CD14-positive monocyte (primary cell): Measurements from ENCODE around the gene EDIL3. TPM values are rescaled to one million over a fixed set of nuclear protein-coding genes. Genes with fewer than 3 reads are reported as not detected.

Experiments
- DNase-seq, 3 donors: peaks; one replicate each; pipeline ENCODE4 v3.0.0-alpha.2; 2011 to 2022
- H2AFZ ChIP-seq: 2 replicates; pipeline ENCODE4 v1.6.0; 2012; ENCODE audit warnings: mild to moderate bottlenecking, low read depth, low read length, inconsistent platforms; ENCODE audit not compliant: insufficient read depth, poor library complexity, severe bottlenecking
- H3K27ac ChIP-seq, 2 donors: 1 replicate in 1 of 2; 2 replicates in 1 of 2; pipeline ENCODE4 v1.5.1; 2012 to 2013; ENCODE audit warnings: low read length in 2 of 2, control low read depth in 1 of 2, inconsistent platforms in 1 of 2, low read depth in 1 of 2, mild to moderate bottlenecking in 1 of 2
- H3K27me3 ChIP-seq, 2 donors: one replicate each; pipeline versions ENCODE4 v1.6.0 to v1.6.1; 2011 to 2013; ENCODE audit warnings: low read length in 2 of 2; ENCODE audit not compliant: control insufficient read depth in 2 of 2, insufficient read depth in 2 of 2
- H3K36me3 ChIP-seq, 2 donors: replicated peaks in 1 of 2; 1 replicate in 1 of 2; 2 replicates in 1 of 2; pipeline versions ENCODE4 v1.5.1 to v1.6.1; 2012 to 2013; ENCODE audit warnings: low read length in 2 of 2, control low read depth in 1 of 2, inconsistent platforms in 1 of 2, mild to moderate bottlenecking in 1 of 2; ENCODE audit not compliant: insufficient read depth in 2 of 2, control insufficient read depth in 1 of 2
- H3K4me1 ChIP-seq, 2 donors: 1 replicate in 1 of 2; 2 replicates in 1 of 2; pipeline versions ENCODE4 v1.5.1 to v1.6.1; 2012 to 2013; ENCODE audit warnings: low read length in 2 of 2, control low read depth in 1 of 2, inconsistent platforms in 1 of 2, mild to moderate bottlenecking in 1 of 2, moderate library complexity in 1 of 2; ENCODE audit not compliant: insufficient read depth in 2 of 2, control insufficient read depth in 1 of 2
- H3K4me2 ChIP-seq: replicated peaks from 2 replicates; pipeline ENCODE3; 2012; ENCODE audit warnings: low read length, moderate library complexity, mild to moderate bottlenecking; ENCODE audit not compliant: poor library complexity, severe bottlenecking; ENCODE audit errors: extremely low read depth
- H3K4me3 ChIP-seq, 3 experiments: fragments of 200-600 bp in 1 of 3; sonication (generic) in 1 of 3; replicated peaks in 1 of 3; 1 replicate in 2 of 3; 2 replicates in 1 of 3; pipeline ENCODE4 v1.5.1; 2011 to 2013; ENCODE audit warnings: low read length in 3 of 3, mild to moderate bottlenecking in 3 of 3, control low read depth in 2 of 3, low read depth in 2 of 3, inconsistent platforms in 1 of 3, moderate library complexity in 1 of 3
- H3K79me2 ChIP-seq: 2 replicates; pipeline ENCODE4 v1.6.0; 2012; ENCODE audit warnings: mild to moderate bottlenecking, control low read depth, inconsistent platforms, low read length, moderate library complexity; ENCODE audit not compliant: insufficient read depth
- H3K9ac ChIP-seq: 2 replicates; pipeline ENCODE4 v1.6.0; 2017; ENCODE audit warnings: low read length, mild to moderate bottlenecking; ENCODE audit not compliant: insufficient read depth, poor library complexity, severe bottlenecking
- H3K9me3 ChIP-seq, 2 donors: replicated peaks in 1 of 2; 1 replicate in 1 of 2; 2 replicates in 1 of 2; pipeline versions ENCODE4 v1.5.1 to v1.6.1; 2012 to 2013; ENCODE audit warnings: low read length in 2 of 2, control low read depth in 1 of 2; ENCODE audit not compliant: control insufficient read depth in 1 of 2, insufficient read depth in 1 of 2
- H4K20me1 ChIP-seq: 2 replicates; pipeline ENCODE4 v1.6.0; 2012; ENCODE audit warnings: mild to moderate bottlenecking, low read length, control low read depth, moderate library complexity; ENCODE audit not compliant: insufficient read depth
- H3K27ac Mint-ChIP-seq, 7 donors: one replicate each; pipeline ENCODE4 v1.8.0; 2020; ENCODE audit warnings: mild to moderate bottlenecking in 7 of 7, mixed read lengths in 7 of 7, moderate library complexity in 6 of 7, inconsistent platforms in 2 of 7
- H3K27me3 Mint-ChIP-seq, 3 donors: one replicate each; pipeline ENCODE4 v1.8.0; 2021 to 2022; ENCODE audit warnings: low read depth in 3 of 3, mild to moderate bottlenecking in 3 of 3, mixed read lengths in 3 of 3, moderate library complexity in 3 of 3, inconsistent platforms in 1 of 3
- H3K36me3 Mint-ChIP-seq, 2 donors: one replicate each; pipeline ENCODE4 v1.8.0; 2020; ENCODE audit warnings: mixed read lengths in 2 of 2, inconsistent platforms in 1 of 2, mild to moderate bottlenecking in 1 of 2
- H3K4me1 Mint-ChIP-seq: one replicate; pipeline ENCODE4 v1.8.0; 2020; ENCODE audit warnings: mild to moderate bottlenecking, mixed read lengths
- H3K4me3 Mint-ChIP-seq, 2 donors: one replicate each; pipeline ENCODE4 v1.8.0; 2020; ENCODE audit warnings: mild to moderate bottlenecking in 2 of 2, mixed read lengths in 2 of 2, moderate library complexity in 1 of 2
- H3K9me3 Mint-ChIP-seq, 7 donors: one replicate each; pipeline ENCODE4 v1.8.0; 2020 to 2022; ENCODE audit warnings: mixed read lengths in 7 of 7, mild to moderate bottlenecking in 6 of 7, moderate library complexity in 6 of 7, inconsistent platforms in 2 of 7
- WGBS: methylation state at CpG from one replicate; pipeline ENCODE4 v1.1.5; 2013; ENCODE audit warnings: missing lambda C conversion rate; ENCODE audit not compliant: insufficient coverage; 5-methylcytosine and 5-hydroxymethylcytosine counted together
- intact Hi-C, 2 donors: fragments of 100-400 bp; cut with micrococcal nuclease; formaldehyde crosslinking; loops; one replicate each; pipeline versions ENCODE4 v1.15.0 to v1.15.1; 2023
- polyA plus RNA-seq, 3 donors: library from polyadenylated mRNA; depleted of rRNA in 1 of 3; unstranded in 2 of 3; stranded (reverse) in 1 of 3; fragments of 300-500 nt in 2 of 3; fragments of >200 nt in 1 of 3; fragmentation: Illumina TruSeq in 2 of 3; gene quantifications; 1 replicate in 2 of 3; 2 replicates in 1 of 3; pipeline ENCODE4 v1.2.3, GENCODE V29; 2012 to 2021
- TF ChIP-seq, protein P1 (sequence below): fragments of 200-600 bp; IDR thresholded peaks from one replicate; pipeline ENCODE4 v1.8.0; 2022; ENCODE audit warnings: antibody characterized with exemption, mild to moderate bottlenecking

EDIL3 gene
- polyA plus RNA-seq, 3 donors, result 0.09 TPM; not detected in 2

DNA sequence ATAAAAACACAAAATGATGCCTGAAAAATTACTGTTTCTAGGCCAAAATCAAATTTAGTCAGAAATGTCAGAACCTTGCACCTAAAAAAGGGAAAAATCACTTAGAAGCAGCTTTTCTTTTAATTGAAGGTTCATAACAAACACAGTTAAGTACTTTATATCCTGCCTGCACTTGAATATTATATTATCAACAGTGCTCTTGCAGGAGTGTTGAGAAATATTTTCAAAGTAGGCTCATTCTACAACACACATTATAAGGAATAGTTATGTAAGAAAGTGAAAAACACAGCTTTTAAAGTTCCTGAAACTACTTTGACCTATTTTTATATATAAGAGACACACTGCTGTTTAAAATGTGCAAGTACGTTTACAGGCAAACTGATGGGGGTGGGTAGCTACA is 8.3 kb downstream of the EDIL3 start:
- intact Hi-C loops, result no loop called here
- Mint-ChIP-seq H3K9me3 (peaks cover 0 to 7% (median 0%) of the 10 kb centered on the region in 7 donors), H3K4me1 (no peaks in the 10 kb centered on the region), H3K4me3 (no peak overlapping the region), H3K27ac (no peak overlapping the region), H3K36me3 (no peaks in the 10 kb centered on the region), H3K27me3 (peaks cover 6 to 13% (median 13%) of the 10 kb centered on the region in 3 donors)
- H3K4me2 ChIP-seq, result no peak overlapping the region
- WGBS, result no CpG with 5 or more reads among the region's 1 CpG
- no peak overlapping the region for H3K4me3 ChIP-seq
- H2AFZ ChIP-seq, result no peak overlapping the region
- no peak overlapping the region for H3K9ac ChIP-seq
- no peaks in the 10 kb centered on the region for H3K79me2 ChIP-seq
- H3K36me3 ChIP-seq, result no peaks in the 10 kb centered on the region
- H3K27ac ChIP-seq, result no peak overlapping the region
- H3K9me3 ChIP-seq, result no peaks in the 10 kb centered on the region
- peaks cover 5 to 20% of the 10 kb centered on the region in 2 donors for H3K27me3 ChIP-seq
- no peaks in the 10 kb centered on the region for H3K4me1 ChIP-seq
- DNase-seq, result no peak
- H4K20me1 ChIP-seq, result no peaks in the 10 kb centered on the region
- TF ChIP-seq, protein P1, sequence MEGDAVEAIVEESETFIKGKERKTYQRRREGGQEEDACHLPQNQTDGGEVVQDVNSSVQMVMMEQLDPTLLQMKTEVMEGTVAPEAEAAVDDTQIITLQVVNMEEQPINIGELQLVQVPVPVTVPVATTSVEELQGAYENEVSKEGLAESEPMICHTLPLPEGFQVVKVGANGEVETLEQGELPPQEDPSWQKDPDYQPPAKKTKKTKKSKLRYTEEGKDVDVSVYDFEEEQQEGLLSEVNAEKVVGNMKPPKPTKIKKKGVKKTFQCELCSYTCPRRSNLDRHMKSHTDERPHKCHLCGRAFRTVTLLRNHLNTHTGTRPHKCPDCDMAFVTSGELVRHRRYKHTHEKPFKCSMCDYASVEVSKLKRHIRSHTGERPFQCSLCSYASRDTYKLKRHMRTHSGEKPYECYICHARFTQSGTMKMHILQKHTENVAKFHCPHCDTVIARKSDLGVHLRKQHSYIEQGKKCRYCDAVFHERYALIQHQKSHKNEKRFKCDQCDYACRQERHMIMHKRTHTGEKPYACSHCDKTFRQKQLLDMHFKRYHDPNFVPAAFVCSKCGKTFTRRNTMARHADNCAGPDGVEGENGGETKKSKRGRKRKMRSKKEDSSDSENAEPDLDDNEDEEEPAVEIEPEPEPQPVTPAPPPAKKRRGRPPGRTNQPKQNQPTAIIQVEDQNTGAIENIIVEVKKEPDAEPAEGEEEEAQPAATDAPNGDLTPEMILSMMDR, result no peak

DNA sequence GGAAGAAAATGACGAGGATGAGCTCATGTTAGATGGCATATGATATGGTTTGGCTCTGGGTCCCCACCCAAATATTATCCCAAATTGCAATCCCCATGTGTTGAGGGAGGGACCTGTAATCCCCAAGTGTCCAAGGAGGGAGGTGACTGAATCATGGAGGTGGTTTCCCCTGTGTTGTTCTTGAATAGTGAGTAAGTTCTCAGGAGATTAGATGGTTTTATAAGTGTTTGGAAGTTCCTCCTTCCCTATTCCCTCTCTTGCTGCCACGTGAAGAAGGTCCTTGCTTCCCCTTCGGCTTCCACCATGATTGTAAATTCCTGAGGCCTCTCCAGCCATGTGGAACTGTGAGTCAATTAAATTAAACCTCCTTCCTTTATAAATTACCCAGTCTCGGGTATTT is 10.1 kb downstream of the EDIL3 start:
- no CpG with 5 or more reads among the region's 4 CpGs for WGBS
- H3K79me2 ChIP-seq, result no peaks in the 10 kb centered on the region

More for the DNA sequence above, 10.1 kb downstream of the EDIL3 start:
- no peak overlapping the region for H3K27ac ChIP-seq
- no peak for DNase-seq
- Mint-ChIP-seq H3K27ac (no peak overlapping the region), H3K27me3 (peaks cover 3 to 13% (median 12%) of the 10 kb centered on the region in 3 donors), H3K9me3 (peaks cover 0 to 7% (median 0%) of the 10 kb centered on the region in 7 donors), H3K4me1 (no peaks in the 10 kb centered on the region), H3K4me3 (no peak overlapping the region), H3K36me3 (no peaks in the 10 kb centered on the region)
- H3K4me2 ChIP-seq, result no peak overlapping the region
- H3K9ac ChIP-seq, result no peak overlapping the region
- no peaks in the 10 kb centered on the region for H3K36me3 ChIP-seq
- H3K9me3 ChIP-seq, result no peaks in the 10 kb centered on the region
- intact Hi-C loops, result no loop called here
- TF ChIP-seq, protein P1, result no peak
- no peaks in the 10 kb centered on the region for H4K20me1 ChIP-seq
- H2AFZ ChIP-seq, result no peak overlapping the region
- no peak overlapping the region for H3K4me3 ChIP-seq
- H3K4me1 ChIP-seq, result no peaks in the 10 kb centered on the region
- peaks cover 0 to 4% of the 10 kb centered on the region in 2 donors for H3K27me3 ChIP-seq
